SW 1271 (cell line): ENCODE data around the gene ZNF629.
"Not testable (repeated sequence)": the region's sequence is repeated elsewhere in the genome, so short reads cannot be mapped to it uniquely, and the experiment has no call there.

Source experiments
- DNase-seq, 2 experiments: peaks; one replicate each; lab custom pipeline; 2025; lab: John Stamatoyannopoulos, UW

The ZNF629 gene

GRCh38 chr16:30786936-30787612 lies at the start of gene ZNF629:
ZNF629 (minus strand) TSS chr16:30787205; CDS start chr16:30784482, 2,723 bp downstream.
- DNase-seq: peak in 1 of 2 experiments; percentile 54

DNA sequence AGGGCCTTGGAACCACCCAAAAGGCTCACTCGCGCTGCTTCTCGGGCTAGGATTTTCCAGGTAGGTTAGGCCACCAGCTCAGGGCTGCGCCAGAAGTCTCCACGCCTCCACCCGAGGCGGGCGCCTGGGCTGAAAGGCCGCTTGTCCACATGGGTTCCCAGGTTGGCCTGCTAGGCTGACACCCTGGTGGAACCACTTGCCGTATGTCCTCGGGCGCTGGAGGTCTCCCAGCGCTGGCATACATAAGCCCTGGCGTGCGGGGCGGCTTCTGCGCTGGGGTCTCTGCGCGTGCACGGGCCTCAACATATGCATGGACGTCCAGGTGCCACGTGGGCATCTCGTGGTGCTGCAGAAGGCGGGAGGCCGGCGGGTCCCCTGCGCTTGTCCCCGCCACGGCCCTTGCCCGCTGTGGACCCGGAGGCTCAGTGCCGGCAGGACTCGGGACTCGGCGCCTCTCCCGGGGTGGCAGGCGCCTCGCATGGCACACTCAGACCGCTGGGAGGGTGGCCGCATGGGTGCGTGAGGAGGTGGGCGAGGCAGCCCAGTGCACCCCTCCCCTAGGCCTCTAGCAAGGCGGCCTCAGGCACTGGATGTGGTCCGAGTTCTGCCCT lies 47.2 kb upstream of the ZNF629 start:
- DNase-seq: no peak

GRCh38 chr16:30830072-30830417 lies 43.0 kb upstream of the ZNF629 start:
- DNase-seq: no peak

- DNase-seq: no peak
These were observed 42.4 kb upstream of the ZNF629 start for GRCh38 chr16:30829130-30830071.

- DNase-seq: no peak
These were observed 34.9 kb upstream of the ZNF629 start for GRCh38 chr16:30821891-30822290.

GRCh38 chr16:30821441-30821840 lies 34.4 kb upstream of the ZNF629 start:
- DNase-seq: not testable (repeated sequence)

DNA sequence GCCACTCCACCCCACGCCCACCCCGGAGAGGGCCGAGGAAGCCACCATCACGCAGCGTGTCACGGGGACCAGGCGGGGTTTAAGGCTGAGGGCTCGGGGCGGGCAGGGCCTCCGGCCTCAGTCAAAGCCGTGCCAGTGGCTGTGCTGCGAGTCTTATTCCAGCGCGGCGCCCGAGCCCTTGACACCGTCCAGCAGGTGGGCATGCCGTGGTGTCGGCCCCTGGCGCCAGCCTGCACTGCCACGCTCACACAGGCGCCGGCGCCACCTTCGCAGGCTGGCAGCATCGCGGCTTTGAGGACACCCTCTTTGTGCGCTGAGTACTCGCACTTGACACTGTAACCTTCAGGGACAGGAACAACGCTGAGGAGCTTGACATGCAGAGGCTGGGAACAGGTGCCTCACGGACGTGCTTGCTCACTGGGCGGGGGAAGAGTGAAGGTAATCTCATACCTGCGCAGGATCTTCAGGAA lies 34.0 kb upstream of the ZNF629 start:
- DNase-seq: no peak

- no peak for DNase-seq
These were observed 29.8 kb upstream of the ZNF629 start for GRCh38 chr16:30816769-30817168.

- DNase-seq: no peak
These were observed 26.8 kb upstream of the ZNF629 start for GRCh38 chr16:30813821-30814189.

DNA sequence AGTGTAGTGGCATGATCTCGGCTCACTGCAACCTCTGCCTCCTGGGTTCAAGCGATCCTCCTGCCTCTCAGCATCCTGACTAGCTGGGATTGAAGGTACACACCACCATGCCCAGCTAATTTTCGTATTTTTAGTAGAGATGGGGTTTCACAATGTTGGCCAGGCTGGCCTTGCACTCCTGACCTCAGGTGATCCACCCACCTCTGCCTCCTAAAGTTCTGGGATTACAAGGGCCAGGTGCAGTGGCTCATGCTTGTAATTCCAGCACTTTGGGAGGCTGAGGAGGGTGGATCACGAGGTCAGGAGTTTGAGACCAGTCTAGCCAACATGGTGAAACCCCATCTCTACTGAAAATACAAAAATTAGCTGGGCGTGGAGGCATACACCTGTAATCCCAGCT lies 22.7 kb upstream of the ZNF629 start:
- not testable (repeated sequence) for DNase-seq

DNA sequence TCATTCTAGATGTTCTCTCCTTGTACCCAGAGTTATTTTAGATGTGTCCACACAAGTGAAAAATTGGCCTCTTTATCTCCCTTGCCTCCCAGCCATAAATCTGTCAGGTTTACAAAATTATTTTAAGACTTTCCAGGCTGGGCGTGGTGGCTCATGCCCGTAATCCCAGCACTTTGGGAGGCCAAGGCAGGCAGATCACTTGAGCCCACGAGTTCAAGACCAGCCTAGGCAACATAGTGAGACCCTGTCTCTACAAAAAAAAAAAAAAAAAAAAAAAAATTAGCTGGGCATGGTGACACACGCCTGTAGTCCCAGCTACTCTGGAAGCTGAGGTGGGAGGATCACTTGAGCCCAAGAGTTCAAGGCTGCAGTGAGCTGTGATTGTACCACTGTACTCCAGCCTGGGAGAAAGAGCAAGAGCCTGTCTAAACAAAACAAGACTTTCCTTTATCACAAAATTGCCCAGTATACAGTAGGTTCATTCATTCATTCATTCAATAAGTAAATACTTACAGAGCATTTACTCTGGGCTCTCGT lies 22.0 kb upstream of the ZNF629 start:
- not testable (repeated sequence) for DNase-seq

- no peak for DNase-seq
These were observed 21.1 kb upstream of the ZNF629 start for GRCh38 chr16:30808146-30808545.

GRCh38 chr16:30805370-30806169 lies 18.6 kb upstream of the ZNF629 start:
- DNase-seq: peak; percentile 59 to 62

DNA sequence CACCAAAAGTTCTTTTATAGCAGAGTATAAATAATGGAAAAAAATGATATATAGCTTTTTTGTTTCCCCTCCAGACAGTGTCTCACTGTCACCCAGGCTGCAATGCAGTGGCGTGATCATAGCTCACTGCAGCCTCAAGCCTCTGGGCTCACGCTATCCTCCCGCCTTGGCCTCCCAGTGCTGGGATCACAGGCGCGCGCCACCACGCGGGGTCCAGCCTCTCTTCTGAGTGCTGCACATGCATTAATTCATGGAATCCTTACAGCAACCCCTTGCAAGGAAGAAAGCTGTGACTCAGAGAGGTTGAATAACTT lies 18.0 kb upstream of the ZNF629 start:
- no peak for DNase-seq

GRCh38 chr16:30802936-30803335 lies 15.9 kb upstream of the ZNF629 start:
- DNase-seq: no peak

- DNase-seq: no peak
These were observed 10.8 kb upstream of the ZNF629 start for GRCh38 chr16:30797670-30798309.

DNA sequence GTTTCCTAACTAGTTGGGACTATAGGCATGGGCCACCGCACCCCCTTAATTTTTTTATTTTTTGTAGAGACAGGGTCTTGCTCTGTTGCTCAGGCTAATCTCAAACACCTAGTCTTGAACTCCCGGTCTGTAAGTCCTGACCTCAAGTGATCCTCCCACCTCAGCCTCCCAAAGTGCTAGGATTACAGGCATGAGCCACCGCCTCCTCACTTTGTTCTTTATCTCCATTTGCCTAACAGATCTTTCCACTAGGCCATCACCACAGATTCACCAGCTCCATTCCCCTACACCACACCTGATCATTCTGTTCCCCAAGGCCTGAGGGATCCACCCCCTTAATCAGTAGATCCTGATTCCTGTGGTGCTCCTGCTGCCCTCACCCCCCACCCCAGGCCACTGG lies 7.6 kb upstream of the ZNF629 start:
- DNase-seq: no peak

DNA sequence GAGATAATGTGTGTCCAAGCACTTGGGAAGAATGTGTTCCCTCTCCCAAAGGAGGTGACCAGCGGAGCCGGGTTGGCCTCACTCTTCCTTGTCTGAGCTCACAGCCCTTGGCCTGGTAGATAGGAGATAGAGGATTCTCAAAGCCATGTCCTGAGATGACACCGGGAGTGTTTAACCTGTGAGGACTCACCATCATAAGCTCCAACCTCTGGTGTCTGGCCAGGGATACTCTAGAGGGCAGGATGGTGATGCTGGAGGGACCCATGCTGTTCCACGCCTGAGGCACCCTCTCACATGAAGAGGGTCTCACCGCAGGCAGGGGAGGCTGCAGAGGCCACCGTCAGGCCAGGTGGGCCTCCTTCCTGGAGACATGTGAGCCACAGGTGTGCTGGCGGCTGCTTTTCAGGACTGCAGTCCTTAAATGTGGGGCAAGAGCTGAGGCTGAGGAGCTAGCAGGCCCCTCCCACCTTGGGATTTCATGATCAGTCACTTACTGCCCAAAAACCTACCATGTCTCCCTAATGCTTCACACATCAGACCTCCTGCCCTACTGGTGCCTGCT lies 6.6 kb upstream of the ZNF629 start:
- no peak for DNase-seq

- DNase-seq: no peak
These were observed 791 bp upstream of the ZNF629 start for GRCh38 chr16:30787613-30788378.
